Nasal cavity respiratory epithelium epithelial cell of viscerocranial mucosa (primary cell): ENCODE results near the gene BAZ2A. TPM values are rescaled to one million over a fixed set of nuclear protein-coding genes. Genes with fewer than 3 reads are reported as not detected.

Source experiments
- total RNA-seq: library from RNA; depleted of rRNA; stranded (reverse); fragments of >200 nt; gene quantifications from 2 replicates; pipeline ENCODE4 v1.2.3, GENCODE V29; 2014

BAZ2A gene
- total RNA-seq = 17.1 and 40.9 TPM in 2 replicates

DNA sequence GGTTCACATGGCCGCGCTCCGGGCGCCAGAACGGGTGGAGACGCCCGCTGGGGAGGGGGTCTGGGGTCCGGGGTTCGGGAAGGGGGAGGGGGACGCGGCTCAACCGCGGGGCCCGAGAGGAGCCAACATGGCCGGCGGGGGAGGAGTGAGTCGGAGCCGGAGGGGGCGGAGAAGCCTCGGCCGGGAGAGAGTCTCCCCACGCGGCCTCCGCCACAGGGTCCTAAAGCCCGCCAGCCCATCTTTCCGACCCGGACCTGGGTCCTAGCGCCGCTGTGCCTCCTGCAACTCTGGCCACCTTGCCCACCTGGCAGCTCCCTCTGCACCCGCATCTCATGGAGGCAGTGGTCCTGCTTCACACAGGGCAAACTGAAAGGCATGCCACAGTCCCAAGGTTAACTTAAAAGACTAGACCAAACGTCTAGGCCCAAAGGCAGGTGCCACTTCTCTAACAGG, at the start of gene BAZ2A:
Gene BAZ2A, minus strand, starts transcription at position 147 of the 453 bp plus-strand sequence. CDS start 12,796 bp downstream, outside the sequence.

GRCh38 chr12:56645717-56646446, 15.8 kb upstream of the BAZ2A start, which contains the start of gene ATP5F1B:
ATP5F1B (minus strand) TSS chr12:56645984; CDS start chr12:56645963, 21 bp downstream.

Other genes with a start within 250 kb of the BAZ2A start
- gene TIMELESS, start 180.9 kb downstream of the BAZ2A start, total RNA-seq = 6.8 and 7.1 TPM in 2 replicates
- gene MIP, start 175.7 kb downstream of the BAZ2A start, total RNA-seq = not detected in 2 replicates
- 1.0 and 1.1 TPM in 2 replicates for gene SPRYD4, start 161.7 kb downstream of the BAZ2A start, total RNA-seq
- 2.8 and 7.2 TPM in 2 replicates for gene GLS2, start 142.2 kb downstream of the BAZ2A start, total RNA-seq
- 18.1 and 21.5 TPM in 2 replicates for gene RBMS2, start 108.5 kb downstream of the BAZ2A start, total RNA-seq
- 549 and 568 TPM in 2 replicates for gene ATP5F1B, start 15.7 kb upstream of the BAZ2A start, total RNA-seq
- 96.0 and 140 TPM in 2 replicates for gene PTGES3, start 58.0 kb upstream of the BAZ2A start, total RNA-seq
- gene NACA, start 95.0 kb upstream of the BAZ2A start, total RNA-seq = 1,271 and 1,407 TPM in 2 replicates
- gene PRIM1, start 122.0 kb upstream of the BAZ2A start, total RNA-seq = 4.4 and 6.1 TPM in 2 replicates
- gene HSD17B6, start 133.0 kb upstream of the BAZ2A start, total RNA-seq = under 0.01 and 1.6 TPM in 2 replicates